Thoracic aorta (tissue), 2 donors: ENCODE measurements around the gene PPP1R9A. TPM values are rescaled to one million over a fixed set of nuclear protein-coding genes. Genes with fewer than 3 reads are reported as not detected.

ENCODE experiments used
- ATAC-seq: fragments of 150-250 bp; one replicate; pipeline ENCODE4 v1.8.0; 2017; ENCODE audit warnings: low read depth; ENCODE audit not compliant: insufficient number of reproducible peaks, low FRiP score
- DNase-seq: peaks from one replicate; pipeline ENCODE4 v3.0.0-alpha.2; 2020; ENCODE audit warnings: low spot score
- H3K27ac ChIP-seq, 2 donors: fragments of 200-600 bp; sonication (generic); 1 replicate in 1 of 2; 2 replicates in 1 of 2; pipeline ENCODE4 v1.5.1; 2016; ENCODE audit warnings: mild to moderate bottlenecking in 2 of 2, moderate library complexity in 2 of 2
- H3K27me3 ChIP-seq: fragments of 200-600 bp; sonication (generic); replicated peaks from 2 replicates; pipeline ENCODE4 v1.6.0; 2016; ENCODE audit warnings: mild to moderate bottlenecking; ENCODE audit not compliant: insufficient read depth
- H3K36me3 ChIP-seq: fragments of 200-600 bp; sonication (generic); one replicate; pipeline ENCODE4 v1.5.1; 2016
- H3K4me1 ChIP-seq, 2 donors: fragments of 200-600 bp; sonication (generic); 1 replicate in 1 of 2; 2 replicates in 1 of 2; pipeline versions ENCODE4 v1.5.1 to v1.6.0; 2016; ENCODE audit warnings: low read depth in 2 of 2, mild to moderate bottlenecking in 1 of 2; ENCODE audit not compliant: control insufficient read depth in 1 of 2
- H3K4me3 ChIP-seq: fragments of 200-600 bp; sonication (generic); 2 replicates; pipeline ENCODE4 v1.5.1; 2016; ENCODE audit warnings: mild to moderate bottlenecking
- H3K9me3 ChIP-seq: fragments of 200-600 bp; sonication (generic); 2 replicates; pipeline ENCODE4 v1.5.1; 2016
- total RNA-seq, 2 donors: library from RNA; depleted of rRNA; stranded (reverse); fragments of >200 nt; gene quantifications; one replicate each; pipeline versions ENCODE4 v1.1.0 to v1.2.3, GENCODE V29; 2016
- TF ChIP-seq, protein P1 (sequence below): fragments of 200-600 bp; sonication (generic); IDR thresholded peaks from one replicate; pipeline ENCODE4 v1.5.1; 2019; ENCODE audit warnings: antibody characterized with exemption

The PPP1R9A gene
- total RNA-seq, 2 donors from 2014 or later = 5.7 to 11.8 TPM

- Histone ChIP-seq H3K4me1 (no peaks in the 10 kb centered on the region), H3K9me3 (no peaks in the 10 kb centered on the region), H3K27ac (no peak overlapping the region), H3K36me3 (no peaks in the 10 kb centered on the region), H3K27me3 (no peaks in the 10 kb centered on the region), H3K4me3 (no peak overlapping the region)
- ATAC-seq = no peak
- TF ChIP-seq, protein P1, sequence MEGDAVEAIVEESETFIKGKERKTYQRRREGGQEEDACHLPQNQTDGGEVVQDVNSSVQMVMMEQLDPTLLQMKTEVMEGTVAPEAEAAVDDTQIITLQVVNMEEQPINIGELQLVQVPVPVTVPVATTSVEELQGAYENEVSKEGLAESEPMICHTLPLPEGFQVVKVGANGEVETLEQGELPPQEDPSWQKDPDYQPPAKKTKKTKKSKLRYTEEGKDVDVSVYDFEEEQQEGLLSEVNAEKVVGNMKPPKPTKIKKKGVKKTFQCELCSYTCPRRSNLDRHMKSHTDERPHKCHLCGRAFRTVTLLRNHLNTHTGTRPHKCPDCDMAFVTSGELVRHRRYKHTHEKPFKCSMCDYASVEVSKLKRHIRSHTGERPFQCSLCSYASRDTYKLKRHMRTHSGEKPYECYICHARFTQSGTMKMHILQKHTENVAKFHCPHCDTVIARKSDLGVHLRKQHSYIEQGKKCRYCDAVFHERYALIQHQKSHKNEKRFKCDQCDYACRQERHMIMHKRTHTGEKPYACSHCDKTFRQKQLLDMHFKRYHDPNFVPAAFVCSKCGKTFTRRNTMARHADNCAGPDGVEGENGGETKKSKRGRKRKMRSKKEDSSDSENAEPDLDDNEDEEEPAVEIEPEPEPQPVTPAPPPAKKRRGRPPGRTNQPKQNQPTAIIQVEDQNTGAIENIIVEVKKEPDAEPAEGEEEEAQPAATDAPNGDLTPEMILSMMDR = no peak
- DNase-seq = no peak
Measured at GRCh38 chr7:95190515-95190914, 283.1 kb downstream of the PPP1R9A start.

GRCh38 chr7:95191795-95192194 lies 284.4 kb downstream of the PPP1R9A start:
- no peak overlapping the region for H3K4me3 ChIP-seq
- TF ChIP-seq, protein P1 = no peak
- no peak overlapping the region for H3K27ac ChIP-seq
- ATAC-seq = no peak
- no peaks in the 10 kb centered on the region for H3K9me3 ChIP-seq
- H3K36me3 ChIP-seq = no peaks in the 10 kb centered on the region
- H3K4me1 ChIP-seq = no peaks in the 10 kb centered on the region
- no peak for DNase-seq
- H3K27me3 ChIP-seq = no peaks in the 10 kb centered on the region

- Histone ChIP-seq H3K4me1 (no peaks in the 10 kb centered on the region), H3K27ac (no peak overlapping the region), H3K4me3 (no peak overlapping the region), H3K9me3 (no peaks in the 10 kb centered on the region), H3K27me3 (no peaks in the 10 kb centered on the region), H3K36me3 (no peaks in the 10 kb centered on the region)
- DNase-seq = no peak
- TF ChIP-seq, protein P1 = no peak
- no peak for ATAC-seq
Measured at GRCh38 chr7:95198863-95199262, 291.5 kb downstream of the PPP1R9A start.

DNA sequence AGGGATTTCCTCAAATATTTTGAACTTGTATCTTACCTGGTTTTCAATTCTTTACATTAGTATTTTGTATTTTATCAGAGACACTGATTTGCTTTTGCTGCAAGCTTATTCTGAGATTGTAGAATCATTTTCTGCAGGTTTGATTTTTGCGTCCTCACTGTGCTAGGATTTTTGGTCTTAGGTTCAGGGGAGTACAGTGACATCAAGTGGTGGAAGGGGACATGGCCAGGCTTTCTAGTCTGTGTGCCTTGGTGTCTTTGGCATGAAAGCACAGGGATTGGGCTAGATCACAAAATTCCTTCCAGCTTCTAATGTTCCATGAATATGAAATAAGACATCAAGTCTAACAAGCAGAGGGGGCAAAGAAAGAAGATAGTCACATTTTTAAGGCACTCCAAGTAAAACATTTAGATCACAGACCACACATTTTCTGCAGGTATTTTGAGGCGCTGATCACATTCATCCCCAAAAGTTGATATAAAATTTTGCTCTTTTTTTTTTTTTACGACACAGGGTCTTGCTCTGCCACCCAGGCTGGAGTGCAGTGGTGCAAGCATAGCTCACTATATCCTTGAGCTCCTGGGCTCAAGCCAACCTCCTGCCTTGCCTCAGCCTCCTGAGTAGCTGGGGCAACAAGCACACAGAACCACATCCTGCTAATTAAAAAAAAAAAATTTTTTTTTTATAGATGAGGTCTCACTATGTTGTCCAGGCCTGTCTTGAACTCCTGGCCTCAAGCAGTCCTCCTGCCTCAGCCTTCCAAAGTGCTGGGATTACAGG lies 292.6 kb downstream of the PPP1R9A start:
- Histone ChIP-seq H3K9me3 (no peaks in the 10 kb centered on the region), H3K4me3 (no peak overlapping the region), H3K4me1 (no peaks in the 10 kb centered on the region), H3K27ac (no peak overlapping the region), H3K27me3 (no peaks in the 10 kb centered on the region), H3K36me3 (no peaks in the 10 kb centered on the region)
- ATAC-seq = peak; percentile 70
- TF ChIP-seq, protein P1 = peak; percentile 53
- DNase-seq = no peak

GRCh38 chr7:95200741-95201140 lies 293.3 kb downstream of the PPP1R9A start:
- ATAC-seq (no peak), DNase-seq (no peak)
- Histone ChIP-seq H3K4me3 (no peak overlapping the region), H3K9me3 (no peaks in the 10 kb centered on the region), H3K4me1 (peaks cover 3 to 5% of the 10 kb centered on the region in 2 donors), H3K27me3 (no peaks in the 10 kb centered on the region), H3K36me3 (no peaks in the 10 kb centered on the region), H3K27ac (no peak overlapping the region)
- TF ChIP-seq, protein P1 = no peak
